Effector CD8-positive, alpha-beta T cell (primary cell): ENCODE data around the gene RNU1-1.
"Not testable (repeated sequence)": the region's sequence is repeated elsewhere in the genome, so short reads cannot be mapped to it uniquely, and the experiment has no call there.

Experiments used
- DNase-seq: peaks from one replicate; lab custom pipeline; 2025; lab: John Stamatoyannopoulos, UW

The RNU1-1 gene

GRCh38 chr1:16493731-16494130, 20.4 kb downstream of the RNU1-1 start:
- not testable (repeated sequence) for DNase-seq

GRCh38 chr1:16492937-16493336, 21.1 kb downstream of the RNU1-1 start:
- not testable (repeated sequence) for DNase-seq

GRCh38 chr1:16491056-16491675, 22.9 kb downstream of the RNU1-1 start:
- no peak for DNase-seq

GRCh38 chr1:16489195-16489880, 24.7 kb downstream of the RNU1-1 start:
- DNase-seq, result not testable (repeated sequence)

GRCh38 chr1:16487011-16487410, 27.1 kb downstream of the RNU1-1 start:
- DNase-seq, result not testable (repeated sequence)

- not testable (repeated sequence) for DNase-seq
These were observed 27.8 kb downstream of the RNU1-1 start for GRCh38 chr1:16486316-16486715.

GRCh38 chr1:16484931-16485330, 29.2 kb downstream of the RNU1-1 start:
- no peak for DNase-seq

GRCh38 chr1:16484501-16484835, 29.6 kb downstream of the RNU1-1 start:
- no peak for DNase-seq

GRCh38 chr1:16483639-16484500, 30.2 kb downstream of the RNU1-1 start:
- DNase-seq, result not testable (repeated sequence)

GRCh38 chr1:16483146-16483545, 30.9 kb downstream of the RNU1-1 start:
- not testable (repeated sequence) for DNase-seq

- DNase-seq, result no peak
These were observed 36.0 kb downstream of the RNU1-1 start for GRCh38 chr1:16478091-16478490.

GRCh38 chr1:16475771-16476770, 38.0 kb downstream of the RNU1-1 start:
- not testable (repeated sequence) for DNase-seq

GRCh38 chr1:16474891-16475290, 39.2 kb downstream of the RNU1-1 start:
- not testable (repeated sequence) for DNase-seq

GRCh38 chr1:16474166-16474800, 39.8 kb downstream of the RNU1-1 start:
- DNase-seq, result no peak

GRCh38 chr1:16468558-16468957, 45.5 kb downstream of the RNU1-1 start:
- no peak for DNase-seq

- DNase-seq, result no peak
These were observed 49.0 kb downstream of the RNU1-1 start for GRCh38 chr1:16464917-16465625.
